ENCODE measurements around the gene DCST1. TPM values are rescaled to one million over a fixed set of nuclear protein-coding genes. Genes with fewer than 3 reads are reported as not detected.

DCST1 gene
- total RNA-seq, 4 donors from 2014 or later, result 0.21 to 3.5 (median 0.90) TPM; not detected in 1

GRCh38 chr1:155063550-155064110, 30.0 kb downstream of the DCST1 start, which contains the start of gene EFNA4:
TSS of gene EFNA4 (plus strand) at chr1:155063740. CDS start at chr1:155063824, 84 bp downstream.
- Histone ChIP-seq H3K4me3 (peak within 1 kb of the TSS; percentile 47 to 84 (median 75)), H3K4me1 (peaks cover 0 to 38% (median 23%) of the 10 kb centered on the region in 4 donors), H3K9me3 (no peaks in the 10 kb centered on the region), H3K27ac (peak within 1 kb of the TSS; percentile 11 to 85 (median 80)), H3K27me3 (no peaks in the 10 kb centered on the region), H3K36me3 (peaks cover 0 to 33% (median 0%) of the 10 kb centered on the region in 3 donors)
- peak; percentile 59 to 79 for DNase-seq (ENCODE audit: low spot score in 2 of 2)
- TF ChIP-seq POLR2A (IDR thresholded peaks at IDR 0.05) (no peak), EP300 (IDR thresholded peaks at IDR 0.05) (peak in 1 of 2 donors; percentile 36)
- 0 to 2% methylated on average over 30 to 46 of the region's 57 CpGs for WGBS, 2 donors

- peak overlapping the region; percentile 11 to 85 (median 80) for H3K27ac ChIP-seq
- WGBS, 2 donors, result 10 to 11% methylated on average over 9 to 14 of the region's 14 CpGs
- no peak for DNase-seq (ENCODE audit: low spot score in 2 of 2)
- H3K27me3 ChIP-seq, result no peaks in the 10 kb centered on the region
- peaks cover 0 to 38% (median 23%) of the 10 kb centered on the region in 4 donors for H3K4me1 ChIP-seq
- H3K4me3 ChIP-seq, result peak overlapping the region; percentile 47 to 84 (median 75)
- TF ChIP-seq EP300 (IDR thresholded peaks at IDR 0.05), result no peak
- no peak for TF ChIP-seq CTCF (IDR thresholded peaks at IDR 0.05)
- no peak for TF ChIP-seq POLR2A (IDR thresholded peaks at IDR 0.05)
- peaks cover 0 to 33% (median 0%) of the 10 kb centered on the region in 3 donors for H3K36me3 ChIP-seq
- no peaks in the 10 kb centered on the region for H3K9me3 ChIP-seq
Observed at GRCh38 chr1:155064111-155064831, 30.6 kb downstream of the DCST1 start.

- TF ChIP-seq CTCF (IDR thresholded peaks at IDR 0.05) (no peak), EP300 (IDR thresholded peaks at IDR 0.05) (no peak), POLR2A (IDR thresholded peaks at IDR 0.05) (no peak)
- no peak overlapping the region for H3K27ac ChIP-seq
- WGBS, 2 donors, result 75 to 77% methylated on average over 5 of the region's 5 CpGs
- H3K4me1 ChIP-seq, result peaks cover 0 to 44% (median 24%) of the 10 kb centered on the region in 4 donors
- peaks cover 0 to 29% (median 0%) of the 10 kb centered on the region in 3 donors for H3K36me3 ChIP-seq
- no peak for DNase-seq (ENCODE audit: low spot score in 2 of 2)
- H3K4me3 ChIP-seq, result no peak overlapping the region
- H3K27me3 ChIP-seq, result no peaks in the 10 kb centered on the region
- no peaks in the 10 kb centered on the region for H3K9me3 ChIP-seq
Observed at GRCh38 chr1:155064832-155065429, 31.3 kb downstream of the DCST1 start.

GRCh38 chr1:155066777-155067176, 33.2 kb downstream of the DCST1 start:
- H3K4me3 ChIP-seq, result no peak overlapping the region
- no peaks in the 10 kb centered on the region for H3K27me3 ChIP-seq
- no peaks in the 10 kb centered on the region for H3K9me3 ChIP-seq
- TF ChIP-seq POLR2A (IDR thresholded peaks at IDR 0.05) (no peak), CTCF (IDR thresholded peaks at IDR 0.05) (no peak), EP300 (IDR thresholded peaks at IDR 0.05) (no peak)
- no peak for DNase-seq (ENCODE audit: low spot score in 2 of 2)
- peaks cover 0 to 50% (median 31%) of the 10 kb centered on the region in 4 donors for H3K4me1 ChIP-seq
- WGBS, 2 donors, result 80 to 87% methylated on average over 8 of the region's 8 CpGs
- no peak overlapping the region for H3K27ac ChIP-seq
- H3K36me3 ChIP-seq, result peaks cover 0 to 14% (median 0%) of the 10 kb centered on the region in 3 donors

- peaks cover 0 to 33% (median 14%) of the 10 kb centered on the region in 4 donors for H3K4me1 ChIP-seq
- no peaks in the 10 kb centered on the region for H3K27me3 ChIP-seq
- H3K9me3 ChIP-seq, result no peaks in the 10 kb centered on the region
- H3K4me3 ChIP-seq, result no peak overlapping the region
- H3K36me3 ChIP-seq, result peaks cover 0 to 14% (median 0%) of the 10 kb centered on the region in 3 donors
- H3K27ac ChIP-seq, result no peak overlapping the region
- TF ChIP-seq CTCF (IDR thresholded peaks at IDR 0.05) (no peak), EP300 (IDR thresholded peaks at IDR 0.05) (no peak), POLR2A (IDR thresholded peaks at IDR 0.05) (no peak)
- no peak for DNase-seq (ENCODE audit: low spot score in 2 of 2)
- WGBS, 2 donors, result 78 to 92% methylated on average over 3 of the region's 3 CpGs
Observed at GRCh38 chr1:155068599-155068998, 35.0 kb downstream of the DCST1 start.

All from tibial nerve (tissue), 4 donors.